Activated B cell treated with CpG ODN at 0.5 μM for 24 hours (primary cell): ENCODE data around the gene RYR2. TPM values are rescaled to one million over a fixed set of nuclear protein-coding genes. Genes with fewer than 3 reads are reported as not detected.

ENCODE experiments used
- ATAC-seq: fragments of 200-7000 bp; cut with Tn5 transposase; one replicate; pipeline ENCODE4 v1.10.0; 2021; ENCODE audit warnings: low read depth, mild to moderate bottlenecking, moderate library complexity
- CTCF ChIA-PET: fragments of 350-600 bp; sonication (Branson Sonifier 250); formaldehyde crosslinking; loops from one replicate; lab custom pipeline; 2021; ENCODE audit warnings: antibody characterized with exemption; lab: Charles Lee
- POLR2A ChIA-PET: fragments of 350-600 bp; sonication (Branson Sonifier 250); formaldehyde crosslinking; loops from one replicate; lab custom pipeline; 2021; ENCODE audit warnings: antibody characterized with exemption; lab: Charles Lee
- DNase-seq: peaks from one replicate; pipeline ENCODE4 v3.0.0; 2022
- H3K27ac Mint-ChIP-seq: one replicate; pipeline ENCODE4 v1.8.0; 2020; ENCODE audit warnings: mixed read lengths
- H3K27me3 Mint-ChIP-seq: one replicate; pipeline ENCODE4 v1.8.0; 2021; ENCODE audit warnings: mixed read lengths
- H3K36me3 Mint-ChIP-seq: one replicate; pipeline ENCODE4 v1.8.0; 2021; ENCODE audit warnings: low read depth, mixed read lengths
- H3K4me1 Mint-ChIP-seq: one replicate; pipeline ENCODE4 v1.8.0; 2021; ENCODE audit warnings: mixed read lengths
- H3K4me3 Mint-ChIP-seq: one replicate; pipeline ENCODE4 v1.8.0; 2020; ENCODE audit warnings: mild to moderate bottlenecking, mixed read lengths
- H3K9me3 Mint-ChIP-seq: one replicate; pipeline ENCODE4 v1.8.0; 2020; ENCODE audit warnings: mixed read lengths
- CTCF ChIP-seq: fragments of 200-600 bp; IDR thresholded peaks from one replicate; pipeline ENCODE4 v1.8.0; 2022; ENCODE audit warnings: antibody characterized with exemption, mild to moderate bottlenecking
- intact Hi-C: fragments of 100-400 bp; cut with micrococcal nuclease; formaldehyde crosslinking; loops from one replicate; pipeline ENCODE4 v1.15.1; 2024
- total RNA-seq: library from RNA; stranded (reverse); gene quantifications from 2 replicates; pipeline ENCODE4 v1.2.3, GENCODE V29; 2022

The RYR2 gene
- total RNA-seq, 1 donor from 2014 or later, result not detected

- Mint-ChIP-seq H3K4me1 (no peaks in the 10 kb centered on the region), H3K4me3 (no peak overlapping the region), H3K27me3 (no peaks in the 10 kb centered on the region), H3K27ac (no peak overlapping the region), H3K36me3 (no peaks in the 10 kb centered on the region), H3K9me3 (no peaks in the 10 kb centered on the region)
- no peak for ATAC-seq
- TF ChIP-seq CTCF, result no peak
- intact Hi-C loops, result no loop called here
- ChIA-PET POLR2A (no interaction called here), CTCF (no interaction called here)
- DNase-seq, result no peak
These were observed 254.9 kb downstream of the RYR2 start for GRCh38 chr1:237296861-237297260.

GRCh38 chr1:237300642-237301041, 258.7 kb downstream of the RYR2 start:
- ChIA-PET POLR2A (no interaction called here), CTCF (no interaction called here)
- H3K4me3 Mint-ChIP-seq, result no peak overlapping the region
- no peaks in the 10 kb centered on the region for H3K36me3 Mint-ChIP-seq
- DNase-seq (no peak), ATAC-seq (no peak)
- H3K9me3 Mint-ChIP-seq, result no peaks in the 10 kb centered on the region
- H3K4me1 Mint-ChIP-seq, result no peaks in the 10 kb centered on the region
- no peak for TF ChIP-seq CTCF
- H3K27me3 Mint-ChIP-seq, result no peaks in the 10 kb centered on the region
- no peak overlapping the region for H3K27ac Mint-ChIP-seq
- intact Hi-C loops, result no loop called here

- Mint-ChIP-seq H3K4me1 (no peaks in the 10 kb centered on the region), H3K27me3 (no peaks in the 10 kb centered on the region), H3K9me3 (no peaks in the 10 kb centered on the region), H3K27ac (no peak overlapping the region), H3K4me3 (no peak overlapping the region), H3K36me3 (no peaks in the 10 kb centered on the region)
- intact Hi-C loops, result no loop called here
- no peak for TF ChIP-seq CTCF
- no peak for DNase-seq
- ChIA-PET POLR2A (no interaction called here), CTCF (no interaction called here)
- no peak for ATAC-seq
These were observed 261.9 kb downstream of the RYR2 start for GRCh38 chr1:237303929-237304328.

- Mint-ChIP-seq H3K27me3 (no peaks in the 10 kb centered on the region), H3K4me3 (no peak overlapping the region), H3K4me1 (no peaks in the 10 kb centered on the region), H3K27ac (no peak overlapping the region), H3K36me3 (no peaks in the 10 kb centered on the region), H3K9me3 (no peaks in the 10 kb centered on the region)
- intact Hi-C loops, result no loop called here
- DNase-seq (no peak), ATAC-seq (no peak)
- ChIA-PET POLR2A (no interaction called here), CTCF (no interaction called here)
- no peak for TF ChIP-seq CTCF
These were observed 264.7 kb downstream of the RYR2 start for GRCh38 chr1:237306726-237307125.

- ChIA-PET CTCF (no interaction called here), POLR2A (no interaction called here)
- ATAC-seq (no peak), DNase-seq (no peak)
- intact Hi-C loops, result no loop called here
- H3K27me3 Mint-ChIP-seq, result no peaks in the 10 kb centered on the region
- H3K4me3 Mint-ChIP-seq, result no peak overlapping the region
- no peaks in the 10 kb centered on the region for H3K4me1 Mint-ChIP-seq
- H3K36me3 Mint-ChIP-seq, result no peaks in the 10 kb centered on the region
- no peaks in the 10 kb centered on the region for H3K9me3 Mint-ChIP-seq
- no peak for TF ChIP-seq CTCF
- no peak overlapping the region for H3K27ac Mint-ChIP-seq
These were observed 267.7 kb downstream of the RYR2 start for GRCh38 chr1:237309595-237310118.
